ENCODE measurements around the gene VSTM2B. TPM values are rescaled to one million over a fixed set of nuclear protein-coding genes. Genes with fewer than 3 reads are reported as not detected.

VSTM2B gene
- total RNA-seq, 4 donors from 2014 or later: not detected

DNA sequence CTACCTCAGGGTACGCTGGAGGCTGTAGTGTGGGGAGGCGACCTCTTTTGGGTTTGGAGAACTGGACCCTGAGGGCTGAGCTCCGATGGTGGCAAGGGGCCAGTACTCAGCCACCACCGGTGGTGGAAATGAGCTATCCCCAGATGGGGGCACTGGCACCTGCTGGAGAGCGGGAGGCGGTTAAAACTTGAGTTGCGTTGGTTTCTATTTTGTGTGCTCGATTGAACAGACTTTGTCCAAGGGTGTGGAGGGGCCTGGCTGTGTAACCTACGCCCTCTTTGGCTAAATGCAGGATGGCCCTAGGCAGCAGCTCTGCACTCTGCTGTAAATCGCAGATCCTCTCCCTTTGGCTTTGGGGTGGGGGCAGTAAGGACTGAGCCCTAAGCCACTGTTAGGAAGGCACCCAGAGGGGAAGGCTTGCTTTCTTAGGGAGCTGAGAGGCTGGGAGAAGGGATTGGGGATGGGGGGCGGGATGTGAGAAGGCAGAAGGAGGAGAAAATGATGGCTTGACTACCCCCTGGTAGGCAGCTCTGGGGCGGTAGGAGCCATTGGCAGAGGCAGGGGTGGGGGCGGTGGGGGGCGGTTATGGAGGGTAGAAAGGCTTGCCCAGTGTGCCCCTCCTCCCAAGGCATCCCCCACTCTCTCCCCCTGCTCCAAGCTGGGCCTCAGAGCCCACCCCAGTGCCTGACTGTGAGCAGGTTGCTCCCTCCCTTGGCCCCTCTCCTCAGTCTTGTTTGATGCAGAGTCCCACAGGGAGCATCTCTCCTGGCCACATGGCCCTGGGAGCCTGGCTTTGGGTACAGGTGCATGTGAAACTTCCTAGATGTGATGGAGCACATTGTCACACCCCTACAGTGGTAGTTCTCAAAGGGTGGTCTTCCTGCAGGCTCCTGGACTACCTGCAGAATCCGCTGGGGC, 5.0 kb downstream of the VSTM2B start:
- Histone ChIP-seq H3K36me3 (no peaks in the 10 kb centered on the region), H3K4me3 (no peak overlapping the region), H3K4me1 (peaks cover 4 to 34% (median 22%) of the 10 kb centered on the region in 4 donors), H3K9me3 (no peaks in the 10 kb centered on the region), H3K27me3 (peaks cover 64% of the 10 kb centered on the region), H3K27ac (no peak overlapping the region)
- 38% methylated on average over 15 of the region's 15 CpGs; no CpG with 5 or more reads in 1 of the 2 donors for WGBS, 2 donors (ENCODE audit: low coverage in 1 of 2)
- in situ Hi-C loops (cut with MboI; ENCODE audit: low pct_ligation_motif_present in 1 of 4, low pct_unique_long_range_greater_than_20kb in 1 of 4, low sequenced_read_pairs in 3 of 4) (no loop called here), intact Hi-C loops (cut with DNase I; ENCODE audit: low total_unique reads) (loop anchor here (5.0 kb wide), 1 partner anchor 638 kb away; no protein-coding TSS in a partner anchor)
- no peak for DNase-seq
- TF ChIP-seq EP300 (IDR thresholded peaks at IDR 0.05; ENCODE audit: low read depth): no peak
- TF ChIP-seq, protein P1, sequence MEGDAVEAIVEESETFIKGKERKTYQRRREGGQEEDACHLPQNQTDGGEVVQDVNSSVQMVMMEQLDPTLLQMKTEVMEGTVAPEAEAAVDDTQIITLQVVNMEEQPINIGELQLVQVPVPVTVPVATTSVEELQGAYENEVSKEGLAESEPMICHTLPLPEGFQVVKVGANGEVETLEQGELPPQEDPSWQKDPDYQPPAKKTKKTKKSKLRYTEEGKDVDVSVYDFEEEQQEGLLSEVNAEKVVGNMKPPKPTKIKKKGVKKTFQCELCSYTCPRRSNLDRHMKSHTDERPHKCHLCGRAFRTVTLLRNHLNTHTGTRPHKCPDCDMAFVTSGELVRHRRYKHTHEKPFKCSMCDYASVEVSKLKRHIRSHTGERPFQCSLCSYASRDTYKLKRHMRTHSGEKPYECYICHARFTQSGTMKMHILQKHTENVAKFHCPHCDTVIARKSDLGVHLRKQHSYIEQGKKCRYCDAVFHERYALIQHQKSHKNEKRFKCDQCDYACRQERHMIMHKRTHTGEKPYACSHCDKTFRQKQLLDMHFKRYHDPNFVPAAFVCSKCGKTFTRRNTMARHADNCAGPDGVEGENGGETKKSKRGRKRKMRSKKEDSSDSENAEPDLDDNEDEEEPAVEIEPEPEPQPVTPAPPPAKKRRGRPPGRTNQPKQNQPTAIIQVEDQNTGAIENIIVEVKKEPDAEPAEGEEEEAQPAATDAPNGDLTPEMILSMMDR (IDR thresholded peaks at IDR 0.05): no peak
- TF ChIP-seq POLR2AphosphoS5 (IDR thresholded peaks at IDR 0.05): no peak
- no peak for TF ChIP-seq POLR2A (IDR thresholded peaks at IDR 0.05)

DNA sequence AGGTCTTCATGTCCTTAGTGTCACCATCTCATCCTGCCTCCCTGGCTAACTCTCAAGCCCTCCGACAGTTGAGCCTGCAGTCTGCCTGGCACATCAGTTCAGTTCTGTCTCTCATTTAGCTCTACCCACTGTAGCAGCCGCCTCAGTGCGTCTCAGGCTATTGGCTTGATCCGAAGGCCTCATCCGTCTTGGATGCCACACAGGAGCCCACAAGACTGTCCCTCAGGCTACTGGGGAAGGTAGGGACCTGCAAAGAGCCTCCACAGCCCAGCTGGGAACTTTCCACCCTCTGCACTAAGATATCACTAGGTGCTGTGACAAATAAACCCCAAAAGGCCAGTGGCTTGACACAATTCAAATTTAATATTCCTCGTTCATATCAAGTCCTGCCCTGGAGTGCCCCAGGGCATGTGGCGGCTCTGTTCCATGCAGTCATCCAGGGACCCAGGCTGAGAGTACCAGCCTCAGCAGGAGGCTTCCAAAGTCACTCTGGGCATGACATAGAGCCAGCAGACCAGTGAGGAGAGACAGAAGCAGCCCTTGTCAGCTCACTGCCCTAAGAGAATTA, 5.7 kb downstream of the VSTM2B start:
- Histone ChIP-seq H3K36me3 (no peaks in the 10 kb centered on the region), H3K9me3 (no peaks in the 10 kb centered on the region), H3K4me1 (peaks cover 4 to 28% (median 17%) of the 10 kb centered on the region in 4 donors), H3K27ac (no peak overlapping the region), H3K27me3 (peaks cover 57% of the 10 kb centered on the region), H3K4me3 (no peak overlapping the region)
- WGBS, 2 donors (ENCODE audit: low coverage in 1 of 2): 60 to 87% methylated on average over 1 to 7 of the region's 7 CpGs
- TF ChIP-seq EP300 (IDR thresholded peaks at IDR 0.05; ENCODE audit: low read depth) (no peak), POLR2AphosphoS5 (IDR thresholded peaks at IDR 0.05) (no peak)
- TF ChIP-seq, protein P1 (IDR thresholded peaks at IDR 0.05): no peak
- DNase-seq: no peak
- intact Hi-C loops (cut with DNase I; ENCODE audit: low total_unique reads) (loop anchor here (5.0 kb wide), 1 partner anchor 639 kb away; no protein-coding TSS in a partner anchor), in situ Hi-C loops (cut with MboI; ENCODE audit: low pct_ligation_motif_present in 1 of 4, low pct_unique_long_range_greater_than_20kb in 1 of 4, low sequenced_read_pairs in 3 of 4) (no loop called here)

DNA sequence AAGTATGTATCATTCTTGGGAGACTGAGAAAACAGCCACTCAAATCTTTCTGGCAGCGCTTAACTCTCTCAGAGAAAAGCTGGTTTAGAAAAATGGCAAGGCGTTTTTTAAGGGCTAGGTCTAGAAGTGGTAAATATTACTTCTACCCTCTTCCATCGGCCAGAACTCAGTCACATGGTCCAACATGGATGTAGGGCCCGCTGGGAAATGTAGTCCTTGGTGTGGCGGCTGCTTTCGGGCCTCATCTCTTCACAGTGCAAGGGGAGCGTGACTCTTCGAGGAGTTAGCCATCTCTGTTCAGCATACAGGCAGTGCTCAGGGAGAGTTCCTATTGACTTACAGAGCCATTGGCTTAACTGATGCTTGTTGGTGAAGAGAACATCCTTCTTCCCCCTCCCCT, 6.3 kb downstream of the VSTM2B start:
- H3K27ac ChIP-seq: no peak overlapping the region
- DNase-seq: no peak
- H3K9me3 ChIP-seq: no peaks in the 10 kb centered on the region
- in situ Hi-C loops (cut with MboI; ENCODE audit: low pct_ligation_motif_present in 1 of 4, low pct_unique_long_range_greater_than_20kb in 1 of 4, low sequenced_read_pairs in 3 of 4): no loop called here
- no peak overlapping the region for H3K4me3 ChIP-seq
- peaks cover 0 to 23% (median 12%) of the 10 kb centered on the region in 4 donors for H3K4me1 ChIP-seq
- H3K27me3 ChIP-seq: peaks cover 51% of the 10 kb centered on the region
- 73 to 75% methylated on average over 2 to 8 of the region's 8 CpGs for WGBS, 2 donors (ENCODE audit: low coverage in 1 of 2)
- no peaks in the 10 kb centered on the region for H3K36me3 ChIP-seq
- TF ChIP-seq POLR2AphosphoS5 (IDR thresholded peaks at IDR 0.05) (no peak), EP300 (IDR thresholded peaks at IDR 0.05; ENCODE audit: low read depth) (no peak), POLR2A (IDR thresholded peaks at IDR 0.05) (no peak)
- TF ChIP-seq, protein P1 (IDR thresholded peaks at IDR 0.05): no peak
- intact Hi-C loops (cut with DNase I; ENCODE audit: low total_unique reads): loop anchor here (5.0 kb wide), 1 partner anchor 640 kb away; no protein-coding TSS in a partner anchor

DNA sequence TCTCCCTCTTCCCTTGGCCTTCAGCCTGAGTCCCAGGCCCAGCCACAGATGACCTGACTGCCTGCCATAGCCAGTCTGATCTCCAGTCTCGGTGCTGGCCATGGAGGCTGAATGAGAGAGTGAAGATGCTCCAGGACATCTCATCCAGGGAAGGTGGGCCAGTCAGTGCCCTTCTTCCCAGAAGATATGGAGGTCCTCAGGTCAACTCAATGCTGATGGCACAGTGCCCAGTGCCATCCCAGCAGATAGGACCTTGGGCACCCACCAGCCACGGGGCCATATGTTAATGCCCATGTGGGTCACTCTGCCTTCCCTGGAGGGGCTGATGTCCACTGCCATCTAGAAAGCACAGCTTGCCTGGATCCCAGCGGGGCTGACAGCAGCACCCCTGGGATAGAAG, 7.2 kb downstream of the VSTM2B start:
- 69% methylated on average over 3 of the region's 3 CpGs; no CpG with 5 or more reads in 1 of the 2 donors for WGBS, 2 donors (ENCODE audit: low coverage in 1 of 2)
- intact Hi-C loops (cut with DNase I; ENCODE audit: low total_unique reads): loop anchor here (5.0 kb wide), 1 partner anchor 641 kb away; no protein-coding TSS in a partner anchor
- Histone ChIP-seq H3K4me3 (no peak overlapping the region), H3K9me3 (no peaks in the 10 kb centered on the region), H3K4me1 (peaks cover 0 to 18% (median 8%) of the 10 kb centered on the region in 4 donors), H3K27ac (no peak overlapping the region), H3K36me3 (no peaks in the 10 kb centered on the region), H3K27me3 (peaks cover 43% of the 10 kb centered on the region)
- TF ChIP-seq POLR2A (IDR thresholded peaks at IDR 0.05) (no peak), POLR2AphosphoS5 (IDR thresholded peaks at IDR 0.05) (no peak), EP300 (IDR thresholded peaks at IDR 0.05; ENCODE audit: low read depth) (no peak)
- TF ChIP-seq, protein P1 (IDR thresholded peaks at IDR 0.05): no peak
- DNase-seq: no peak
- in situ Hi-C loops (cut with MboI; ENCODE audit: low pct_ligation_motif_present in 1 of 4, low pct_unique_long_range_greater_than_20kb in 1 of 4, low sequenced_read_pairs in 3 of 4): no loop called here
